ENCODE measurements around the gene ARAP1.

GRCh38 chr11:72641522-72642042 is 110.6 kb downstream of the ARAP1 start:
- TF ChIP-seq, protein P1, sequence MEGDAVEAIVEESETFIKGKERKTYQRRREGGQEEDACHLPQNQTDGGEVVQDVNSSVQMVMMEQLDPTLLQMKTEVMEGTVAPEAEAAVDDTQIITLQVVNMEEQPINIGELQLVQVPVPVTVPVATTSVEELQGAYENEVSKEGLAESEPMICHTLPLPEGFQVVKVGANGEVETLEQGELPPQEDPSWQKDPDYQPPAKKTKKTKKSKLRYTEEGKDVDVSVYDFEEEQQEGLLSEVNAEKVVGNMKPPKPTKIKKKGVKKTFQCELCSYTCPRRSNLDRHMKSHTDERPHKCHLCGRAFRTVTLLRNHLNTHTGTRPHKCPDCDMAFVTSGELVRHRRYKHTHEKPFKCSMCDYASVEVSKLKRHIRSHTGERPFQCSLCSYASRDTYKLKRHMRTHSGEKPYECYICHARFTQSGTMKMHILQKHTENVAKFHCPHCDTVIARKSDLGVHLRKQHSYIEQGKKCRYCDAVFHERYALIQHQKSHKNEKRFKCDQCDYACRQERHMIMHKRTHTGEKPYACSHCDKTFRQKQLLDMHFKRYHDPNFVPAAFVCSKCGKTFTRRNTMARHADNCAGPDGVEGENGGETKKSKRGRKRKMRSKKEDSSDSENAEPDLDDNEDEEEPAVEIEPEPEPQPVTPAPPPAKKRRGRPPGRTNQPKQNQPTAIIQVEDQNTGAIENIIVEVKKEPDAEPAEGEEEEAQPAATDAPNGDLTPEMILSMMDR (conservative IDR thresholded peaks at IDR 0.05 in 1 of 2, IDR thresholded peaks at IDR 0.05 in 1 of 2; ENCODE audit: low read depth in 1 of 2, low read length in 2 of 2) = no peak
- TF ChIP-seq EZH2 (IDR thresholded peaks at IDR 0.05; ENCODE audit: low read length, missing control alignments) = peak; percentile 46
